HG03521 (cell line): Measurements from ENCODE around the gene DENND1A.
"Not testable (repeated sequence)": the region's sequence is repeated elsewhere in the genome, so short reads cannot be mapped to it uniquely, and the experiment has no call there.

Experiments
- ATAC-seq: cut with Tn5 transposase; IDR thresholded peaks from one replicate; pipeline ENCODE4 v1.9.1; 2021; ENCODE audit warnings: mild to moderate bottlenecking, moderate library complexity; ENCODE audit not compliant: unreplicated experiment

DENND1A gene

GRCh38 chr9:123407217-123407851 lies 522.6 kb downstream of the DENND1A start:
- no peak for ATAC-seq

- no peak for ATAC-seq
Observed at GRCh38 chr9:123406691-123407216, 523.2 kb downstream of the DENND1A start.

- ATAC-seq, result no peak
Observed at GRCh38 chr9:123406016-123406415, 523.9 kb downstream of the DENND1A start.

GRCh38 chr9:123402981-123403509 lies 526.9 kb downstream of the DENND1A start:
- no peak for ATAC-seq

GRCh38 chr9:123401879-123402513 lies 527.9 kb downstream of the DENND1A start:
- no peak for ATAC-seq

GRCh38 chr9:123400926-123401503 lies 528.9 kb downstream of the DENND1A start:
- no peak for ATAC-seq

GRCh38 chr9:123399803-123400378 lies 530.0 kb downstream of the DENND1A start:
- ATAC-seq, result no peak

- not testable (repeated sequence) for ATAC-seq
Observed at GRCh38 chr9:123398938-123399337, 531.0 kb downstream of the DENND1A start.

- no peak for ATAC-seq
Observed at GRCh38 chr9:123397975-123398374, 532.0 kb downstream of the DENND1A start.

GRCh38 chr9:123395689-123396511 lies 534.0 kb downstream of the DENND1A start:
- ATAC-seq, result no peak

- ATAC-seq, result no peak
Observed at GRCh38 chr9:123395276-123395688, 534.6 kb downstream of the DENND1A start.

- no peak for ATAC-seq
Observed at GRCh38 chr9:123394291-123395235, 535.4 kb downstream of the DENND1A start.

GRCh38 chr9:123392802-123393201 lies 537.1 kb downstream of the DENND1A start:
- ATAC-seq, result no peak

- no peak for ATAC-seq
Observed at GRCh38 chr9:123391946-123392345, 538.0 kb downstream of the DENND1A start.

GRCh38 chr9:123391233-123391632 lies 538.7 kb downstream of the DENND1A start:
- no peak for ATAC-seq

- no peak for ATAC-seq
Observed at GRCh38 chr9:123390337-123391135, 539.4 kb downstream of the DENND1A start.

- no peak for ATAC-seq
Observed at GRCh38 chr9:123389698-123390097, 540.2 kb downstream of the DENND1A start.

- no peak for ATAC-seq
Observed at GRCh38 chr9:123389070-123389469, 540.9 kb downstream of the DENND1A start.

GRCh38 chr9:123387686-123388085 lies 542.2 kb downstream of the DENND1A start:
- no peak for ATAC-seq
